ENCODE data around the gene PTPRM.

Gene PTPRM

DNA sequence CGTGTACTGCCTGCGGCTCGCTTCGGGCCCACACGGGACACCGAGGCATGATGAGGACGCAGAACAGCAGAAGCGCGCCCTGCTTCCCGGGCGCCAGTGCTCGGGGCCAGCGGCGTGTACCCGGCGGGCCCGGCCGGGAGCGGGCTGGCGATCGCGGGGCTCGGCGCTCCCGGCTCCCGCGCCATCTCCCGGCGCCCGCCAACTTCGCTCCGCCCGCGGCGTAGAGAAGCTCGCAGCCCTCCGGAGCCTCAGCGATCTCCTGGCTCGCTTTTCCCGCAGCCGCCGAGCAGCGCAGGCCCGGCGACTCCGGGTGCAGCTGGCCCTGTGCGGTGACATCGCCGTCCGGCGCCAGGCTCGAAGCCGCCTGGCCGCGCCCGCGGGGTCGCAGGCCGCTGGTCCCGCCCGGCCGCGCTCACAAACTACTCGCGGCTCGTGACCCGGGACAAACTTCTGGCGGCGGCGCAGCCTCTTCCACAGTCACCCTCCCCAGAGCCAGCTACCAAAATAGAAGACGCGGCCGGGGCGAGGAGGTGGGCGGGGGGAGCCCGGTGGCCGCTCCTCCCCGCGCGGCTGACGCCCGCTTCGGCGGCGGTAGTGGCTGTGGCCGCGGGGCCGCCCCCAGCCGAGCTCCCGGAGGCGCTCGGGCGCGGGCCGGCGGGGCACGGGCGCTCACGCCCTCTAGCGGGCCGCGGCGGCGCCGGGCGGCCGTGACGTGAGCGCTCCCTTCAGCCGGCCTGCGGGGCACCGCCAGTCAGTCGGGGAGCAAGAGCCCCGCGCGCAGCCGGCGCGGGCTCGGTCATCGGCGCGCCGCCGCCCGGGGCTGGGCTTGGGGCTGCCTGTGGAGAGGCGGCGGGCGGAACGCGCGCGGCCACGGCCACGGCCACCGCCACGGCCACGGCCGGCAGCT is at the start of gene PTPRM:
Gene PTPRM (plus strand): TSS at position 750 of the 907 bp plus-strand sequence. CDS start 503 bp downstream, outside the sequence.
- DNase-seq (ENCODE audit: low read depth in 2 of 2), result peak in 1 of 2 donors; percentile 36

DNA sequence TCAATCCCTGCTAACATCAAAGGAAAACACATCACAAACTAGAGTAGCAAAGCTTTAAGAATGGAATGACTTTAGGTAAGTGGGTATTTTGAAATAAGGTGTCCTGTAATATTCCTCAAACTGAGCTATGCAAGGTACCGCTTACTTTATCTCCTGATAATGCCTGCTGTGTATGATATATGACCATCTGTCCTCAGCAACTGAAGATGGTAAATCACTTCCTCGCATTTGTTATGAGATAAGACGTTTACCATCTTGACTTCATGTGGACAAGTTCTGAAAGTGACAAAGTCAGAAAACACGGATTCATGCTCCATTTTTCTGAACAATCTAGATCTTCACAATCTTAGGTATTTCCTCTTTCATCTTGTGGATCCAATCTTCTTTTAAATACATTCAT is 49.3 kb upstream of the PTPRM start:
- no peak for DNase-seq (ENCODE audit: low read depth in 2 of 2)

DNA sequence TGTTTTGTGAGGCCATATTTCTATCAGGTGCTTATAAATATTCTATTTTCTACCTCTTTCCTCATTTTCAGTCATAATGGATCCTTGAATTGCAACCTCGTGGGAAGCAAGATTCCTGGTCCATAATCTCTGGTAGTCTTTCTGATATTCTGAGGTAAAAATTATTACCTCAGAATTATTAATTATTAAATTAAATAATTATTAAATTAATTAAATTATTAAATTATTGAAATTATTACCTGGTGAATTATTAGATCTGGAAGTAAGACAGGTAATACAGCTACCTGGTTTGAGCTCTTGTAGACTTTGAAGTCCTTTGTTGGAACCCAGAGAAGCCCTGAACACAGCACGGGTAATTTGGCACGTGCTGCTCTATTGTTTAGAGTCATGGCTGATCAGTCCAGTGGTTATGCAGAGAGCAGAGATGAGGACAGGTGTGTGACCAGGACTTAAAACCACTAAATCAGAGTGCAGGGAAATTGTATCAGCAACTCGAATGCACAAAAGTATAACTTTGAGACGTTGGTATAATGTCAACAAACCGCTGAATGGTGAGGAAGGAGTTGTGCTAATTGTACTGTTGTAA is 46.8 kb upstream of the PTPRM start:
- DNase-seq (ENCODE audit: low read depth in 2 of 2), result no peak

GRCh38 chr18:7521226-7521856 is 45.8 kb upstream of the PTPRM start:
- DNase-seq (ENCODE audit: low read depth in 2 of 2), result no peak

GRCh38 chr18:7523772-7524171 is 43.3 kb upstream of the PTPRM start:
- no peak for DNase-seq (ENCODE audit: low read depth in 2 of 2)

DNA sequence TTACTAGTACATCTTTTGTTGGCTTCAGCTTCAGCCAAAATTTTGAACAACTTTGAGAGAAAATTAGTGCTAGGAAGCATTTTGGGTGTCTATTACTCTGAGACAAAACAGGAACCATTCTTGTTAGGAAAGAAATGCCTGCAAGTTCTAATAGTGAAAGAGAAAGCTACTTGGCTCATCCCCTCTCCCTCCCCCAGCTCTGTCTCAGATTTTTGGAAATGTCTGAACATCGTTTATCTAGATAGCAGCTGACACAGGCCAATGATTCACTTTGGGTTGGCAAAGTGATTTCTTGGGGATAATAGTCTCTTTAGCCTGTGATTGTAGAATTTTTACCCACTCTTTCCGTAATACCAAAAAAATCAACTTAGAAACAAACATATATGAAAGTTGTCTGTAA is 42.3 kb upstream of the PTPRM start:
- DNase-seq (ENCODE audit: low read depth in 2 of 2), result no peak

DNA sequence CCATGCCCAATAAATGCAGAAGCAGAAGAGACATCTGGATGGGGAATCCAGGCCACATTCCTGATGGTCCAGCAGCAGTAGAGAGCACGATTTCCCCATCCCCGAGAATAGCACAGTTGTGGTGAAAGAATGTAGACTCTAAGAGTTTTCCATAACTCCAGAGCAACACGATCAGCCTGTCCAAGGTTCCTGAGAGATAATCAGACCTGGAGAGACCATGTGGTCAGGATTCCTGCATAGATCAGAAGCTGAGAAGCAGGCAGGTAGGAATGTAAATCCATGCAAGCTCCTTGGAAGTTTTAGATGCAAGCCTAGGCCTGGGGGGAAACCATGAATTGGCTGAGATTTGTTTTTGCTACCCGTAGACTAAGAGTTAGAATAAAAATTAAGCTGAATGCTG is 34.2 kb upstream of the PTPRM start:
- no peak for DNase-seq (ENCODE audit: low read depth in 2 of 2)

GRCh38 chr18:7535436-7536205 is 31.5 kb upstream of the PTPRM start:
- no peak for DNase-seq (ENCODE audit: low read depth in 2 of 2)

DNA sequence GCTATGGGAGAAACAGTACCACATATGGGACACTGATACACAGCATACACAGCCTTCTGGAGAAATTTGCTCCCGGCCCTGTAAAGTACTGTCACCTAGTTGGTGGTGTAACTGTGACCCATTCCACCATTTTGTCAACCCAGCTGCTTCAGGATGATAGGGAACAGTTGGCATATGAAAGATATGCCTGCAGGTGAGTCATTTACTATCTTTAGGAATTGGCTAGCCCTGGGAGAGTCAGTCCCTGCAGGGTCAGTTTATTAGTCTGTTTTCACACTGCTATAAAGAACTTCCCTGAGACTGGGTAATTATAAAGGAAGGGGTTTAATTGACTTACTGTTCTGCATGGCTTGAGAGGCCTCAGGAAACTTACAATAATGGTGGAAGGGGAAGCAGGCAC is 30.0 kb upstream of the PTPRM start:
- no peak for DNase-seq (ENCODE audit: low read depth in 2 of 2)

GRCh38 chr18:7541835-7542234 is 25.3 kb upstream of the PTPRM start:
- no peak for DNase-seq (ENCODE audit: low read depth in 2 of 2)

DNA sequence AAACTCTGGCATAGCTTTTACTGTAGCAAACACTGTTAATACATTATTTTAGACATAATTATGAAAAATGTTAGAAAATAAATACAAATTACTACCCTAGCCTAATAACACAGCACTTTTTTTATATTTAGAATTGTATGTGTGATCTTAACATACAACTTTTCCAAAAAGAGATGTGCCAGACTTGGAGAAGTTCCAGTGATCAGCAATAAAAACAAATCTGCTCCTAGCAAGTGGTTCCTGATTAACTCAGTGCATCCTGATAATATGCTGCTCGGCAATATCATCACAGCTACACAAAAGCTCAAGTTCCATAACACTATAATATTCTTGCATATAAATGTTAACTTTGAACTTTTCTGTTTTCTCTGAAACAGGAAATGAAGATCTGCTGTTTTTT is 22.4 kb upstream of the PTPRM start:
- DNase-seq (ENCODE audit: low read depth in 2 of 2), result no peak

DNA sequence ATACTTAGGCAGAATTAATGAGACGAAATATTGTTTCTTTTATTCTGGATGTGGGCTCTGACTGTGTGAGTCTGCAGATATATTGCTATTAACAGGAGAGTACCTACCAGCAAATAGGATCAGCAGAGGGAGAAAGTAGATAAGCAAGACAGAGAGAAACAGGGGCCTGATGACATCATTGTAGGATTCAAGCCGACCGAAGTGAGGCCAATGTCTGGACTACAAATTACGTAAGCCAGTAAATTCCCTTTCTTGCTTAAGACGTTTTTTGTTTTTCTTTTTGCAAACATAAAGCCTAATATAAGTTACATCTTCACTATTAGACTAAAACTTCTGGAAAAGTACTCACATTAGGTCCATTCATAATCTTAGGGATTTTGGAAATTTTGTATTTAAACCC is 21.4 kb upstream of the PTPRM start:
- no peak for DNase-seq (ENCODE audit: low read depth in 2 of 2)

DNA sequence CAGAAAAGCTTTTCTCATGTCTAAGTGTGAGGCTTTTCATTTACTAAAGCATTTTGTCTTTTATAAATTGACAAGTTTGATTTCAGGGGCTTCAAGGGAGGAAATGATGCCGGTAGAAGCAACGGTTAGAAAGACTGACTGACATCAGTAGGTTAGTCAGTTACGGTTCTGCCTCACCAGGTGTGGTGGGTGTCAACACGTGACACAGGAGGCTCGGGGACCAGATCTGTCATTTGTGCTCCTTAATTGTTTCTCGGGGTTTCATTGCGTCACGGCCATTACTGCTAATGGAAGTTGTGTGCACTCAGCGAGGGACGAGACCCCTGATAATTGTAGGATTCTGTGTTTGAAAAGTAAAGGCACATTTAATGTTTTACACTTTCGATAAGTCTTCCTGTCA is 18.9 kb upstream of the PTPRM start:
- no peak for DNase-seq (ENCODE audit: low read depth in 2 of 2)

- DNase-seq (ENCODE audit: low read depth in 2 of 2), result no peak
These were observed 18.4 kb upstream of the PTPRM start for GRCh38 chr18:7548721-7549120.

GRCh38 chr18:7557973-7558372 is 9.1 kb upstream of the PTPRM start:
- DNase-seq (ENCODE audit: low read depth in 2 of 2), result no peak

- no peak for DNase-seq (ENCODE audit: low read depth in 2 of 2)
These were observed 8.3 kb upstream of the PTPRM start for GRCh38 chr18:7558769-7559168.

GRCh38 chr18:7559709-7560319 is 7.3 kb upstream of the PTPRM start:
- no peak for DNase-seq (ENCODE audit: low read depth in 2 of 2)

GRCh38 chr18:7561909-7562460 is 5.1 kb upstream of the PTPRM start:
- no peak for DNase-seq (ENCODE audit: low read depth in 2 of 2)

DNA sequence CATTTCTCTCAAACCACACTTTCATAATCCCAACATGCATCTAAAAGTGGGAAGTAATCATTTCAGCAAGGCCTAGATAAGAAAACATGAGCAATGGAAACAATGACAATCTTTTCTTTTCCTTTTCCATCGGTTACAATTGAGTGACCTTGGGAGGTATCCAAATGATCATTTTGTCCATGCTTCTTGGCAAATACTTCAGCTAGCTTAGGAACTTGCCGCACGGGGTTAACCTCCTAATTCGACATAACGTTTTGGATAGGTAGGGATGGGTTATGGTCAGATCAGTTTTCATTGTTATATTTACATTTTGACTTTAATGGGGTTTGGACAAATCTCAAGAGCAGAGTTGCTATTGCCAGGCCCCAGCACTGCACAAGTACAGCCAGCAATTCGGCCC is 4.6 kb upstream of the PTPRM start:
- DNase-seq (ENCODE audit: low read depth in 2 of 2), result no peak

DNA sequence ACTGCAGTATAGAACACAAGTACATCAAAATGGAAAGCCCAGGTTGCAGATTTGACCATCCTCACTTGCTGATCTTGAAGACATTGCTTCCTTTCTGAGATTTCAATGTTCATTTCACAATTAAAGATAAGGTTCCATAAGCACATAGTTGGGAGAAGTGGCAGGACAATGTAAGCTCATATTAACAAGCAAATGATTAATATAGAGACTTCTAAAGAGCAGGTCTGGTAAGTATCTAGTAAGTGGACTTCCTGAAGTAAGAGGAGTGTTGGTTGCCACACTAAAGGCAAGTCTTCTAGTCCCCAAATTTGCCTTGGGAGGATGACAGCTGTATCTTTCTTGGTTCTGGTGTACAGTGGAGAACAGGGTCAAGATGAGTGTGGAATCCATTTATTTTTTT is 1.4 kb upstream of the PTPRM start:
- DNase-seq (ENCODE audit: low read depth in 2 of 2), result no peak

- no peak for DNase-seq (ENCODE audit: low read depth in 2 of 2)
These were observed 911 bp upstream of the PTPRM start for GRCh38 chr18:7566244-7566566.

Data from stimulated activated CD8-positive, alpha-beta memory T cell treated with anti-CD3 and anti-CD28 coated beads, Interleukin-15, amount 100 ng/mL, for 48 hours (primary cell).